Muscle of arm (tissue), 12 donors: ENCODE data around the gene SLC23A1. TPM values are rescaled to one million over a fixed set of nuclear protein-coding genes. Genes with fewer than 3 reads are reported as not detected.
A peak's percentile ranks its signal among the peaks of the same experiment; 100 is the strongest.
"Not testable (repeated sequence)": the region's sequence is repeated elsewhere in the genome, so short reads cannot be mapped to it uniquely, and the experiment has no call there.

Experiments used
- DNase-seq: peaks from one replicate; pipeline ENCODE4 v3.0.0-alpha.2; 2013
- polyA plus RNA-seq, 12 donors: library from polyadenylated mRNA; unstranded; fragments of 120-200 nt; gene quantifications; one replicate each; pipeline ENCODE4 v1.2.1, GENCODE V29; 2013; ENCODE audit not compliant: insufficient read length in 12 of 12

The SLC23A1 gene
- polyA plus RNA-seq, 12 donors: 0.14 to 1.5 (median 0.56) TPM; not detected in 2

DNA sequence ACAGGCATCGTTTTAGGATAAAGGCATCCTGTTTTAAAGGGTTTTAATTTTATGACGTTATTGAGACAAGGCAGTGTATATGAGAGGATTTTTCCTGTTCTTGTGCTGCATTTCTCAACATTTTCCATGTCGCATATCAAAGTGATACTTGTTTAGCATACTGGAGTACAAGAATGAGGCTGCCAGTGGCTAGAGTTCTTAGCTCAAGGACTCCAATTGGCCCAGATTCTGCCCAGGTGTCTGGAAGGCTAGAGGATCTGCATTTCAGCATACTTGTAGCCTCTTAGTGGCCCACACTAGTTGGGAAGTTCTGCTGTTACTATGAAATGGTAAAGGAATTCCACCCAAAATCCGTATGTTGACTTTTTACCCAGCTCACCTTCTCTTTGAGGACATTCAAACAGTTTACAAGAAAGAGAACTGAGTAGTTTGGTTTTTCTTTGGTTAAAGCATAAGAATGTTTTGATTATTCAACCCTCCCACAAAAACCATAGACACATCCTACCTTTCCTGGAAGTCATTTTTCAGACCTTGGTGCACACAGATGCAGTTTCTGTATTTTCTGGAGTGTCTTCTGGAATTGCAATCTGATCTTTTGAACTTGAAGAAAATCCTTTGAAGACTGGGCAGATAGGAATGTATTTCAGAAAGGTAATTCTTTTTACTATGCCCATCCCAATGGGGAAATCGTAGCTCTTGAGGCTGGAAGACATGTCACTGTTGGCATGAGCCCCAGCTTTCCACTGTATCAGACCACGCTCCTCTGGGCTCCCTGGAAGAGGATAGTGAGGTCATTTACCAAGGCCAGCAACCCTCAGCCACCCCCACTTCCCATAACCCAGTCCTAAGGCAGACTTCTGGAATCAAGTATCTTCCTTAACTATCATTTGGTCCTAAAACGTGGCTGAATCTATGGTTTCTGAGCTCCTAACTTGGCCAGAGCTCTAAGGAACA is 11.3 kb downstream of the SLC23A1 start:
- DNase-seq: no peak

DNA sequence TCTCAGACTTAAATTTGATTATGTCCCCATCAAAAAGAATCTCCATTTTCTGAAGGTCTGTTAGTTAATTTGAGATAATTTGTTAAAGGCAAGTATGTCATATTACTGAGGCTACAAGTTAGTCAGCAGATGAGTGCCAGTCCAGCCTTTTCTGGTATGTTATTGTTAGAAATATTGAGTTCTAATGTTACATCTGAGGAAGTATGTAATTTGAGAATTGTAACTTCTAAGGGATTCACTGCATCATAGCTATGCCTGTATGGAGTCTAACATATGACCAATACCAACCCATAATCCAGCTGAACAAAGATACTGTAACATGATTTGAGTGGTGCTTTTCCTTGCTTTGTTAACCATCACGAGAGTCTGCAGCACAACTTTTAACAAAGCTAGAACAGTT is 13.9 kb downstream of the SLC23A1 start:
- DNase-seq: no peak

DNA sequence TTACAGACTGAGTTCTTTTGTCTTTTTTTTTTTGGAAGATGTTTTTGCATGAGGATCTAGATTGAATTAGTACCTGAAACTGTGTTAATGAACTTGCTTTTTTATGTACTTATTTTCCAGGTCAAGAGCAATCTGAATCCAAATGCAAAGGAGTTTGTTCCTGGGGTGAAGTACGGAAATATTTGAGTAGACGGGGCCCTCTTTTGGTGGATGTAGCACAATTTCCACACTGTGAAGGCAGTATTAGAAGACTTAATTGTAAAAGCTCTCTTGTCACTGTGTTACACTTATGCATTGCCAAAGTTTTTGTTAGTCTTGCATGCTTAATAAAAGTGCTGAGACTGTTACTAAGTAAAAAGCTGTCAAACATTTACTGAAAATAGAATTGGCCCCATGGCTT is 14.5 kb downstream of the SLC23A1 start:
- no peak for DNase-seq

DNA sequence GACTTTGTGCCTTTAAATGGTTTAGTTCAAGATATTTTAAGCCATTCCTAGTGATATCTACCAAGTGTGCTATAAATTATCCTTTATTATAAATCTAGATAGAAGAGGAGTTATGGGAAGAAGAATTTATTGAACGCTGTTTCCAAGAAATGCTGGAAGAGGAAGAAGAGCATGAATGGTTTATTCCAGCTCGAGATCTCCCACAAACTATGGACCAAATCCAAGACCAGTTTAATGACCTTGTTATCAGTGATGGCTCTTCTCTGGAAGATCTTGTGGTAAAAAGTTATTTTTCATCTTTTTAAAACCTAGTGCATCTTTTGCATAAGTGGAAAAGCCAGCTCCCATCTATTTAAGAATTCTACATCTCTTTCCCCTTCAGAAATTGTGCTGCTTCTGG is 18.6 kb downstream of the SLC23A1 start:
- no peak for DNase-seq

DNA sequence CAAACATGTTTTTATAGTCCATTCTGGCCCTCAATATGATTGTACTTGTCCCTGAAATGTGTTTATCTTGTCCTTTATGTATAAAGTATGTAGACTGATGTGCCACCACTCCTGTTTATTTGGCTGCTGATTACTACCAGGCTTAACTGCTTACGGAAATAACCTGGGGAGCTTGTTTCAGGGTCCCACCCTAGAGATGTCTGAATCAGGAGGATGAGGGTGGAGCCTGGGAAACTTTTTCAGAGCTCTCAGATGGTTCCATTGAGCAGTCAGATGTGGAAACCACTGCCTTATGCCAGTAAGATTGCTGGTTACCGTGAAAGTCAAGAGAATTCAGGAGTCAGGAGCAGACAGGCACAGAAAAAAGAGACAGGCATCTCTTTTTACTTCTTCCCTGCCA is 19.2 kb downstream of the SLC23A1 start:
- no peak for DNase-seq

DNA sequence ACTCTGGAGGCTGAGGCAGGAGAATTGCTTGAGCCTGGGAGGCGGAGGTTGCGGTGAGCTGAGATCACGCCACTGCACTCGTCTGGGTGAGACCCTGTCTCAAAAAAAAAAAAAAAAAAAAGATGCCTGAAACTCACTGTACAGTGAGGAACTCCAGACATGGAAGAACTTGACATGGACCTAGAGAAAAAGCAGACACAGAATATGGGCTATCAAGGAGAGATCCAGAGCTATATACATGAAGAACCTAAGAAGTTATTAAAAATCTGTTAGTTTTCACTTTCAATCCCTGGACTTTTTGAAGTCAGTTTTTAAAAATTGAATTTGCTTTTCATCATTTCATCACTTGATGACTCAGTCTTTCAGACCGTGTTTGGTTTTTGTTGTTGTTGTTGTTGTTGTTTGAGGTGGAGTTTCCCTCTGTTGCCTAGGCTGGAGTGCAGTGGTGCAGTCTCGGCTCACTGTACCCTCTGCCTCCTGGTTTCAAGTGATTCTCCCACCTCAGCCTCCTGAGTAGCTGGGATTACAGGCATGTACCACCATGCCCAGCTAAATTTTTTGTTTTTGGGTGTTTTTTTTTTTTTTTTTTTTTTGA is 21.2 kb downstream of the SLC23A1 start:
- DNase-seq: no peak

DNA sequence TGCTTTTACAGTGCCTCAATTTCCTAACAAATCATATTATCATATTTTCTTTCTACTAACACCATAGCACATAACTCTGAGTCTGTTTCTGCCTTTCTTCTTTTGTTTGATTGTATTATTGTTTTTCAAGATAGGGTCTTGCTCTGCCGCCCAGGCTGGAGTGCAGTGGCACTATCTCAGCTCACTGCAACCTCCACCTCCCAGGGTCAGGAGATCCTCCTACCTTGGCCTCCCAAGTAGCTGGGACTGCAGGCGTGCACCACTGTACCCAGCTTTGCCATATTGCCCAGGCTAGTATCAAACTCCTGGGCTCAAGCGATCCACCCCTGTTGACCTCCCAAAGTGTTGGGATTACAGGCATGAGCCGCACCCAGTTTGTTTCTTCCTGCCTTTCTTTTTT is 22.7 kb downstream of the SLC23A1 start:
- no peak for DNase-seq

DNA sequence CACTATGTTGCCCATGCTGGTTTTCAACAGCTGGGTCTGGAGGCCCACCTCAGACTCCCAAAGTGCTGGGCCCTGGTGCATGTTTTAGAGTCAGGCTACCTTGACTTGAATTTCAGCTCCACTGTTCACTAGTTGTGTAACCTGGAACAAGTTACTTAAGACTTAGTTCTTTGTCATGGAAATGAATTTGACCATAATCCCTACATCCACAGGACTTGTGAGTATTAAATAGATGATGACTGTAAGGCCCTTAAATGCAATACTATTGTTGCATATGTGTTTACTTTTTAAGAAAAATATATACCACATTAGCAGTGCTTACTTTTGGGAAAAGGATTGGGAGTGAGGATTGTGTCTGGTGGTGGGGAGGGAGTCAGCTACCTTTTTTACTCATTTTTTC is 25.0 kb downstream of the SLC23A1 start:
- DNase-seq: no peak

DNA sequence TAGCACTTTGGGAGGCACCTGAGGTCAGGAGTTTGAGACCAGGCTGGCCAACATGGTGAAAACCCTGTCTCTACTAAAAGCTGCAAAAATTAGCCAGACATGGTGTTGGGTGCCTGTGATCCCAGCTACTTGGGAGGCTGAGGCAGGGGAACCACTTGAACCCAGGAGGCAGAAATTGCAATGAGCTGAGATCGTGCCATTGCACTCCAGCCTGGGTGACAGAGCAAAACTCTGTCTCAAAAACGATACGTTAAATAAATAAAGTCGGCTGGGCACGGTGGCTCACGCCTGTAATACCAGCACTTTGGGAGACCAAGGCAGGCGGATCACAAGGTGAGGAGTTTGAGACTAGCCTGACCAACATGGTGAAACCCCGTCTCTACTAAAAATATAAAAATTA is 27.2 kb downstream of the SLC23A1 start:
- DNase-seq: not testable (repeated sequence)

DNA sequence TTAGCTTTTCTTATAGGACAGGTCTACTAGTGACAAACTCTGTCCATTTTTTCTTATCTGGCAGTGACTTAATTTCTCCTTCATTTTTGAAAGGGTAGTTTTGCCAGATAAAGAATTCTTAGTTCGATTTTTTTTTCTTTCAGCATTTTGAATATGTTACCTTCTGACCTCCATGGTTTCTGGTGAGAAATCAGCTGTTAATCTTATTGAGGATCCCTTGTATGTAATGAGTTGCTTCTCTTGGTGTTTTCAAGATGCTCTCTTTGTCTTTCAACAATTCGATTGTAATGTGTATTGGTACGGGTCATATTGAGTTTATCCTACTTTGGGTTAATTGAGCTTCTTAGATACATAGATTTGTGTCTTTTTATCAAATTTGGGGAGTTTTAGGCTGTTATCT is 28.9 kb downstream of the SLC23A1 start:
- DNase-seq: no peak

DNA sequence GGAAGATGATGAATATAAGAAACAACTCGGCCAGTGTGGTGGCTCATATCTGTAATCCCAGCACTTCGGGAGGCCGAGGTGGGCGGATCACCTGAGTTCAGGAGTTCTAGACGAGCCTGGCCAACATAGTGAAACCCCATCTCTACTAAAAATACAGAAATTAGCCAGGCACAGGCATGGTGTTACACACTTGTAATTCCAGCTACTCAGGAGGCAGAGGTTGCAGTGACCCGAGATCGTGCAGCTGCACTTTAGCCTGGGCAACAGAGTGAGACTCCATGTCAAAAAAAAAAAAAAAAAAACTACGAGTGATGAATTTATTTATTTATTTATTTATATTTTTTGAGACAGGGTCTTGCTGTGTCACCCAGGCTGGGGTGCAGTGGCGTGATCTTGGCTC is 35.2 kb downstream of the SLC23A1 start:
- DNase-seq: not testable (repeated sequence)

DNA sequence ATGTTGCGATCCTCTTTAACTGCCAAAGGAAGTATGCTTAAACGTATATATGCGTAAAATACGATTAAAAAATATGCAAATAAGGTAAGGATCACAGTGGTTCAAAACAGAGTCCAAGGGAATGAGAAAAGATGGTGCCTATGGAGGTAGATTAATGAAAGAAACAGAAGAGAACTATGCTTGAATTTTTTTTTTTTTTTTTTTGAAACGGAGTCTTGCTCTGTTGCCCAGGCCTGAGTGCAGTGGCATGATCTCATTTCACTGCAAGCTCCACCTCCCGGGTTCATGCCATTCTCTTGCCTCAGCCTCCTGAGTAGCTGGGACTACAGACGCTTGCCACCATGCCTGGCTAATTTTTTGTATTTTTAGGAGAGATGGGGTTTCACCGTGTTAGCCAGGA is 37.7 kb downstream of the SLC23A1 start:
- DNase-seq: not testable (repeated sequence)

DNA sequence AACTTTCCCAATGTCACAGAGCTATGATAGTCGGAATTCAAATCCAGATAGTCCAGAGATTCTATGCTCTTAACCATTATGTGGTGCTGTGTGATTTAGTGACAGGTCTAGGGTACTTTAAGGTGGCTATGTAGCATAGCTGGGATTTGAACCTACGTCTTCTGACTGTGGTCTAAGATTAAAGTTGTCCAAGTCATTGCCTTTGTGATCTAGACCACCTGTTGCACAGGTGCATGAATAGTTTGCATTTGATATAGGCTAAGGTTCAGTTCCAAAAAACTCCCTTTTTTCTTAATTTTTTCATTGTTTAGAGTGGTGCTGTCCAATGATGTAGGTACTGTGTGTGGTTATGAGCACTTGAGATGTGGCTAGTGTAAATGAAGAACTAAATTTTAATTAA is 38.9 kb downstream of the SLC23A1 start:
- DNase-seq: no peak

DNA sequence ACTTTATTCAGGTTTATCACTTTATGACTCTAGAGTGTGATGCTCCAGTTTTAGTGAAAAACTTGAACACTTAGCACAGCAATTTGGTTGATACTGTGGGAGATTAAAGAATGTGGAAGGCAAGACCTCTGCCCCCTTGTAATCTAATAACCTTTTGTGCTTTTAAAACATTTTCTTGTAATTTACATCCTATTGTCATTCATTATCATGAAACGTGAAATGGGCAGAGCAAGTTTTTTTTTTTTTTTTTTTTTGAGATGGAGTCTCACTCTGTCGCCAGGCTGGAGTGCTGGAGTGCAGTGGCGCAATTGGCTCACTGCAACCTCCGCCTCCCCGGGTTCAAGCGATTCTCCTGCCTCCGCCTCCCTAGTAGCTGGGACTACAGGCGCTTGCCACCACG is 39.6 kb downstream of the SLC23A1 start:
- no peak for DNase-seq

DNA sequence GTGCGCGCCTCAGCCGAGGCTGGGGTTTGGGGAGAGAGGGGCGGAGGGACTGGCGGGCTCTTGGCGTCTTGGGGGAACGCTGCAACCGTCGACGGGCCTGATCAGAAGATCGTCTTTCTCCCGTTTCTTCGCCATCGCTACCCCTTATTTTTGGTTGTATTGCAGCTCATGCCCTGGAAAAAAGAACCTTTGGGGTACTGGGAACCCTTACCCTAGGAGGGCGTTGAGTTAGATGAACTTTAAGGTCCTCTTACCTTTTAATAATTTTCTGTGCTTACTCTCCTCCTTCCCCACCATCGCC is 40.7 kb downstream of the SLC23A1 start:
- DNase-seq: no peak

DNA sequence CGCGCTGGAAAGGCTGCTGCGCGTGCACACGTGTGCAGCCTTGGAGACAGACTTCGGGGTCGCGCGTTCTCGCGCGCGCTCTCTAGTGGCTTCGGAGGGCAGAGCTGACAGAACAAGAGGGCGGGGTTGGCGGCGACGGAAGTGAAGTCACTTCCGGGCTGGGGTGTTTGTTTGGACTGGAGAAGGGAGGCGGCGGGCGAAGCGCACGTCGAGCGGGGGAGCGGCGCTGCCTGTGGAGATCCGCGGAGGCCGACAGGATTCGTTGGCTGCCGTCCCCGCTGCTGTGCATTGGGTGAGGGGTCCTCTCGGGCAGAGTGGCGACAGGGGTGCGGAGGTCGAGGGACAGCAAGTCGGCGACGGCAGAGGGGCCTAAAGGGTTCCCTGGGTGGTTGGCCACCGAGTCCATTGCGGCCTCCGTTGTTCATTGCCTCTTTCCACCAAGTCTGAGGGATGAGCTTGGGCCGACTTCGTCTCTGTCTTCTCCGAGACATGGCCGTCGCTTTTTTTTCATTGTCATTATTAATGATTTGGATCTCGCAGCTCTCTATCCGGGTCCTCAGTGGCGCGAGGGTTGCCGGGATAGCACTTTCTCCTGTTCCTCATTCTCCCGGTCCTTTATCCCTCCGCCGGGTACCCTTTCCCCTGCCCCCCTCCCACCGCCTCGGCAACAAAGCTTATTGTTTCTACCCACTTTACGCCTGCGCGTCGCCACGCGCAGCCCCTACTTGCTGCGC is 41.2 kb downstream of the SLC23A1 start, which contains the start of gene PAIP2:
PAIP2 (plus strand) TSS at position 166 of the 734 bp plus-strand sequence. CDS start 21,931 bp downstream, outside the sequence.
- peak; percentile 99 for DNase-seq

DNA sequence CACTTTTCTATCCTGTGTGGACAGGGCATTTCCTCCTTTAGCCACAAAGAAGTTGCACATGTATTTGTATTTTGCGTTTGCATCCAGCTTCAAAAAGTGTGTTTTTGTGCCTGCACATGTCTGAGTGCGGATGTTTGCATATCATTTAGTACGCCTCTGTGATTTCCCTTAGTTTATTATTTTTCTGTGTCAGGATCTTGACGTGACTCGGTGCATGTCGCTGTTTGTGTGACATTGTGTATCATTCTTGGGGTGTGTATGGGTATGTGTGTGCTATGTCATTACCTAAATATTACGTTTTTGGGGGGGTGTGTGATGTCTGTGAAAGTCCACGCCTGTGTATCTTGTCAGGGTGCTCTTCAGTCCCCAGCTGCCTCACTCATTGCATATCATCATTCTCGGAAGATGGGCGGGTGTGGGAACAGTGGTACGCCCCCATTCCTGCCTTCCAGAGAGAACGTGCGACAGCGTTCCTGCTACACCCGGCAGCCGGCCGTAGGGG is 41.9 kb downstream of the SLC23A1 start:
- peak; percentile 10 for DNase-seq

DNA sequence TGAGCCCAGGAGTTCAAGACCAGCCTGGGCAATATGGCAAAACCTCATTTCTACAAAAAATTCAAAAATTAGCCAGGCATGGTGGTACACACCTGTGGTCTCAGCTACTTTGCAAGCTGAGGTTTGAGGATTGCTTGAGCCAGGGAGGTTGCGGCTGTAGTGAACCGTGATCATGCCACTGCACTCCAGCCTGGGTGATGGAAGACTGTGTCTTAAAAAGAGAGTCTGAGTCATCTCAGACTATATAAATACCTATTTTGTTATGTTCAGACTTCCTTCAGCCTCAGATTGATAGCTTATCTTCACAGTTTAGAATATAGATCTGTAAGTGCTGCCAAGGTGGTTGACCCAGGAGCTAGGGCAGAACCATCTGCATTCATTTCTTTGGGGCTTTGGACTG is 43.0 kb downstream of the SLC23A1 start:
- DNase-seq: no peak

DNA sequence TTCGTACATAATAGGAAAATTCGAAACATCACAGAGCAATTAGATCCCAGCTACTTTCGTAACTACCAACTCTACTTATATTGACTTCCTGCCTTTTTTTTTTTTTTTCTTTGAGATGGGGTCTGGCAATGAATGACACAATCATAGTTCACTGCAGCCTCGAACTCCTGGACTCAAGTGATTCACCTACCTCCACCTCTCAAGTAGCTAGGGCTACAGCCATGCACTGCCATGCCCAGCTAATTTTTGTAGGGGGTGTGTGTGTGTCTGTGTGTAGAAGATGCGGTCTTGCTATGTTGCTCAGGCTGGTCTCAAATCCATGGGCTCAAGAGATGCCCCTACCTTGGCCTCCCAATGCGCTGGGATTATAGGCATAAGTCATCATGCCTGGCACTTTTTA is 47.3 kb downstream of the SLC23A1 start:
- DNase-seq: no peak
